Measurements from ENCODE around the gene KATNAL1. TPM values are rescaled to one million over a fixed set of nuclear protein-coding genes. Genes with fewer than 3 reads are reported as not detected.
A peak's percentile ranks its signal among the peaks of the same experiment; 100 is the strongest.

The KATNAL1 gene
- total RNA-seq, 1 donor from 2014 or later = 42.0 TPM

- no peak overlapping the region for H3K27ac ChIP-seq (ENCODE audit: low read depth, low read length)
- H3K4me1 ChIP-seq (ENCODE audit: insufficient read depth, low read length) = peaks cover 8% of the 10 kb centered on the region
- H3K79me2 ChIP-seq (ENCODE audit: insufficient read depth, low read length) = no peaks in the 10 kb centered on the region
- no peaks in the 10 kb centered on the region for H3K27me3 Mint-ChIP-seq (ENCODE audit: low read depth, unreplicated experiment)
- no peak for DNase-seq (ENCODE audit: low read depth)
- no peaks in the 10 kb centered on the region for H3K27me3 ChIP-seq (ENCODE audit: insufficient read depth, low read length)
- no peak for FAIRE-seq
- TF ChIP-seq EZH2 (IDR thresholded peaks at IDR 0.05; ENCODE audit: insufficient read depth, low read length) (no peak), CTCF (IDR thresholded peaks at IDR 0.05; ENCODE audit: insufficient read depth, low read depth, low read length) (no peak)
- peaks cover 10% of the 10 kb centered on the region for H4K20me1 ChIP-seq (ENCODE audit: insufficient read depth, low read length)
- H3K27ac Mint-ChIP-seq (ENCODE audit: unreplicated experiment) = no peak overlapping the region
- no peak overlapping the region for H3K4me3 Mint-ChIP-seq (ENCODE audit: unreplicated experiment)
- H3K4me3 ChIP-seq (ENCODE audit: insufficient read depth, low read depth, low read length) = no peak overlapping the region
- H3K4me2 ChIP-seq (ENCODE audit: low read length) = no peak overlapping the region
- no peak overlapping the region for H3K9ac ChIP-seq (ENCODE audit: low read length)
- H2AFZ ChIP-seq (ENCODE audit: low read depth, low read length) = no peak overlapping the region
- H3K9me3 Mint-ChIP-seq (ENCODE audit: unreplicated experiment) = peaks cover 3% of the 10 kb centered on the region
- H3K9me3 ChIP-seq (ENCODE audit: insufficient read depth, low read depth, low read length) = no peaks in the 10 kb centered on the region
- H3K36me3 ChIP-seq (ENCODE audit: insufficient read depth, low read length) = peaks cover 8% of the 10 kb centered on the region
- peaks cover 19% of the 10 kb centered on the region for H3K4me1 Mint-ChIP-seq (ENCODE audit: low read depth, unreplicated experiment)
- H3K36me3 Mint-ChIP-seq (ENCODE audit: low read depth, unreplicated experiment) = peaks cover 9% of the 10 kb centered on the region
These were observed 51.7 kb downstream of the KATNAL1 start for GRCh38 chr13:30255696-30256095.

GRCh38 chr13:30253830-30254229, 53.5 kb downstream of the KATNAL1 start:
- H3K4me1 Mint-ChIP-seq (ENCODE audit: low read depth, unreplicated experiment) = peaks cover 13% of the 10 kb centered on the region
- H3K27ac Mint-ChIP-seq (ENCODE audit: unreplicated experiment) = no peak overlapping the region
- H3K36me3 Mint-ChIP-seq (ENCODE audit: low read depth, unreplicated experiment) = peaks cover 8% of the 10 kb centered on the region
- Histone ChIP-seq H3K27me3 (ENCODE audit: insufficient read depth, low read length) (no peaks in the 10 kb centered on the region), H3K27ac (ENCODE audit: low read depth, low read length) (no peak overlapping the region), H3K4me3 (ENCODE audit: insufficient read depth, low read depth, low read length) (no peak overlapping the region), H3K36me3 (ENCODE audit: insufficient read depth, low read length) (peaks cover 8% of the 10 kb centered on the region), H3K9me3 (ENCODE audit: insufficient read depth, low read depth, low read length) (no peaks in the 10 kb centered on the region), H4K20me1 (ENCODE audit: insufficient read depth, low read length) (peaks cover 10% of the 10 kb centered on the region), H3K79me2 (ENCODE audit: insufficient read depth, low read length) (peaks cover 5% of the 10 kb centered on the region), H3K4me1 (ENCODE audit: insufficient read depth, low read length) (peaks cover 8% of the 10 kb centered on the region), H3K9ac (ENCODE audit: low read length) (no peak overlapping the region), H2AFZ (ENCODE audit: low read depth, low read length) (no peak overlapping the region), H3K4me2 (ENCODE audit: low read length) (no peak overlapping the region)
- peak; percentile 13 for DNase-seq (ENCODE audit: low read depth)
- H3K4me3 Mint-ChIP-seq (ENCODE audit: unreplicated experiment) = no peak overlapping the region
- H3K27me3 Mint-ChIP-seq (ENCODE audit: low read depth, unreplicated experiment) = no peaks in the 10 kb centered on the region
- H3K9me3 Mint-ChIP-seq (ENCODE audit: unreplicated experiment) = no peaks in the 10 kb centered on the region
- FAIRE-seq = no peak
- TF ChIP-seq CTCF (IDR thresholded peaks at IDR 0.05; ENCODE audit: insufficient read depth, low read depth, low read length) = no peak

- Mint-ChIP-seq H3K4me3 (ENCODE audit: unreplicated experiment) (no peak overlapping the region), H3K27ac (ENCODE audit: unreplicated experiment) (no peak overlapping the region), H3K9me3 (ENCODE audit: unreplicated experiment) (peaks cover 5% of the 10 kb centered on the region), H3K4me1 (ENCODE audit: low read depth, unreplicated experiment) (no peaks in the 10 kb centered on the region), H3K36me3 (ENCODE audit: low read depth, unreplicated experiment) (peaks cover 14% of the 10 kb centered on the region), H3K27me3 (ENCODE audit: low read depth, unreplicated experiment) (no peaks in the 10 kb centered on the region)
- Histone ChIP-seq H3K27me3 (ENCODE audit: insufficient read depth, low read length) (no peaks in the 10 kb centered on the region), H3K27ac (ENCODE audit: low read depth, low read length) (no peak overlapping the region), H3K4me2 (ENCODE audit: low read length) (no peak overlapping the region), H4K20me1 (ENCODE audit: insufficient read depth, low read length) (peaks cover 4% of the 10 kb centered on the region), H3K4me1 (ENCODE audit: insufficient read depth, low read length) (no peaks in the 10 kb centered on the region), H3K4me3 (ENCODE audit: insufficient read depth, low read depth, low read length) (no peak overlapping the region), H3K36me3 (ENCODE audit: insufficient read depth, low read length) (no peaks in the 10 kb centered on the region), H3K9me3 (ENCODE audit: insufficient read depth, low read depth, low read length) (no peaks in the 10 kb centered on the region), H3K79me2 (ENCODE audit: insufficient read depth, low read length) (peaks cover 5% of the 10 kb centered on the region), H3K9ac (ENCODE audit: low read length) (no peak overlapping the region), H2AFZ (ENCODE audit: low read depth, low read length) (no peak overlapping the region)
- DNase-seq (ENCODE audit: low read depth) (no peak), FAIRE-seq (no peak)
- TF ChIP-seq CTCF (IDR thresholded peaks at IDR 0.05; ENCODE audit: insufficient read depth, low read depth, low read length) = no peak
- no peak for TF ChIP-seq EZH2 (IDR thresholded peaks at IDR 0.05; ENCODE audit: insufficient read depth, low read length)
These were observed 59.9 kb downstream of the KATNAL1 start for GRCh38 chr13:30247406-30247805.
